Endothelial cell of umbilical vein (primary cell): ENCODE data around the gene SERGEF.

Source experiments
- EZH2 ChIP-seq: IDR thresholded peaks from 2 replicates; pipeline ENCODE4 v1.6.1; 2012; ENCODE audit warnings: borderline replicate concordance, low read depth, mild to moderate bottlenecking, moderate library complexity, low read length, inconsistent platforms; ENCODE audit not compliant: severe bottlenecking
- TF ChIP-seq, protein P1 (sequence below), 2 donors: IDR thresholded peaks; 1 replicate in 1 of 2; 2 replicates in 1 of 2; pipeline ENCODE4 v1.5.1; 2011; ENCODE audit warnings: low read length in 2 of 2, mild to moderate bottlenecking in 2 of 2, moderate library complexity in 2 of 2, control low read depth in 1 of 2, inconsistent platforms in 1 of 2, low read depth in 1 of 2; ENCODE audit not compliant: insufficient read depth in 1 of 2; ENCODE audit errors: extremely low read depth in 1 of 2

DNA sequence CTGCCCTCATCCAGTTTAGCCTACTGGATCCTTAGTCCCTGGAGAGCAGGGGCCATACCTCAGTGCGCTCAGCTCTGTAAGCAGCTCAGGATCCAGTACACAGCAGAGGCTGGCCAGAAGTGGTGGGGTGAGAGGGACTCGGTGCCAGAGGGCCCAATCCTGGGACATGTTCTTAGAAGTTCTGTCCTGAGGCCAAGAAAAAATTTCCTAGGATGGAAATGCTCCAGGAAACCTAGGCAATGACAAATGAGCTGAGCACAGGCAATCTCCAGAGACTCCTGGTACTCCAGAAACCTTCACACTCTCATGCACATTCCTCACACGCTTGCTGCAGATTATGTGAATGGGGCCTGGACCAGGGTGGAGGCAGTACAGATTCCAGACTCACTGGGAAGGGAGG, 89.6 kb downstream of the SERGEF start:
- TF ChIP-seq EZH2: no peak
- TF ChIP-seq, protein P1, sequence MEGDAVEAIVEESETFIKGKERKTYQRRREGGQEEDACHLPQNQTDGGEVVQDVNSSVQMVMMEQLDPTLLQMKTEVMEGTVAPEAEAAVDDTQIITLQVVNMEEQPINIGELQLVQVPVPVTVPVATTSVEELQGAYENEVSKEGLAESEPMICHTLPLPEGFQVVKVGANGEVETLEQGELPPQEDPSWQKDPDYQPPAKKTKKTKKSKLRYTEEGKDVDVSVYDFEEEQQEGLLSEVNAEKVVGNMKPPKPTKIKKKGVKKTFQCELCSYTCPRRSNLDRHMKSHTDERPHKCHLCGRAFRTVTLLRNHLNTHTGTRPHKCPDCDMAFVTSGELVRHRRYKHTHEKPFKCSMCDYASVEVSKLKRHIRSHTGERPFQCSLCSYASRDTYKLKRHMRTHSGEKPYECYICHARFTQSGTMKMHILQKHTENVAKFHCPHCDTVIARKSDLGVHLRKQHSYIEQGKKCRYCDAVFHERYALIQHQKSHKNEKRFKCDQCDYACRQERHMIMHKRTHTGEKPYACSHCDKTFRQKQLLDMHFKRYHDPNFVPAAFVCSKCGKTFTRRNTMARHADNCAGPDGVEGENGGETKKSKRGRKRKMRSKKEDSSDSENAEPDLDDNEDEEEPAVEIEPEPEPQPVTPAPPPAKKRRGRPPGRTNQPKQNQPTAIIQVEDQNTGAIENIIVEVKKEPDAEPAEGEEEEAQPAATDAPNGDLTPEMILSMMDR (IDR thresholded peaks at IDR 0.05; ENCODE audit: extremely low read depth in 1 of 2, insufficient read depth in 1 of 2, low read depth in 1 of 2, low read length in 2 of 2): no peak
